Sigmoid colon (tissue), 7 donors: ENCODE measurements around the gene TMEM253. TPM values are rescaled to one million over a fixed set of nuclear protein-coding genes. Genes with fewer than 3 reads are reported as not detected.

Experiments used
- DNase-seq: peaks from one replicate; pipeline ENCODE4 v3.0.0-alpha.2; 2019
- H3K27ac ChIP-seq, 4 donors: fragments of 200-600 bp; sonication (generic); one replicate each; pipeline ENCODE4 v1.5.1; 2016 to 2019; ENCODE audit warnings: mild to moderate bottlenecking in 1 of 4
- H3K27me3 ChIP-seq, 3 donors: fragments of 200-600 bp; sonication (generic); one replicate each; pipeline ENCODE4 v1.5.1; 2019; ENCODE audit warnings: mild to moderate bottlenecking in 1 of 3
- H3K36me3 ChIP-seq, 4 donors: fragments of 200-600 bp; sonication (generic); one replicate each; pipeline ENCODE4 v1.5.1; 2016 to 2019
- H3K4me1 ChIP-seq, 4 donors: fragments of 200-600 bp; sonication (generic); one replicate each; pipeline ENCODE4 v1.5.1; 2017 to 2019
- H3K4me3 ChIP-seq, 4 donors: fragments of 200-600 bp; sonication (generic); one replicate each; pipeline ENCODE4 v1.5.1; 2017 to 2019; ENCODE audit warnings: mild to moderate bottlenecking in 2 of 4, moderate library complexity in 1 of 4
- H3K9me3 ChIP-seq, 4 donors: fragments of 200-600 bp in 3 of 4; sonication (generic) in 3 of 4; one replicate each; pipeline versions ENCODE4 v1.5.1 to v1.6.1; 2013 to 2019
- EP300 ChIP-seq, 4 donors: sonication (generic); formaldehyde crosslinking; IDR thresholded peaks; one replicate each; pipeline ENCODE4 v1.6.1; 2017; ENCODE audit warnings: antibody characterized with exemption in 4 of 4
- POLR2A ChIP-seq, 2 donors: fragments of 450-650 bp; IDR thresholded peaks; one replicate each; pipeline ENCODE4 v1.6.1; 2016; ENCODE audit warnings: antibody characterized with exemption in 2 of 2, mild to moderate bottlenecking in 2 of 2, moderate library complexity in 2 of 2
- POLR2AphosphoS5 ChIP-seq, 4 donors: sonication (generic); formaldehyde crosslinking; IDR thresholded peaks; one replicate each; pipeline ENCODE4 v1.6.1; 2017; ENCODE audit warnings: antibody characterized with exemption in 4 of 4
- WGBS, 2 donors: extraction: QIAGEN DNeasy Blood & Tissue Kit; methylation state at CpG; one replicate each; pipeline ENCODE4 v1.1.7; 2013; 5-methylcytosine and 5-hydroxymethylcytosine counted together
- intact Hi-C: fragments of 100-400 bp; cut with DNase I; formaldehyde crosslinking; loops from one replicate; pipeline ENCODE4 v1.15.1; 2023
- polyA plus RNA-seq, 3 donors: library from polyadenylated mRNA; stranded (reverse); fragments of 200-250 nt; gene quantifications; one replicate each; pipeline ENCODE4 v1.2.3, GENCODE V29; 2013
- total RNA-seq, 4 donors: library from RNA; depleted of rRNA; stranded (reverse); fragments of >200 nt; gene quantifications; one replicate each; pipeline ENCODE4 v1.1.0, GENCODE V29; 2016
- TF ChIP-seq, protein P1 (sequence below), 4 experiments: fragments of 450-650 bp in 3 of 4; fragments of 200-600 bp in 1 of 4; IDR thresholded peaks; one replicate each; pipeline ENCODE4 v1.5.1; 2016 to 2019; ENCODE audit warnings: antibody characterized with exemption in 4 of 4, mild to moderate bottlenecking in 3 of 4, moderate library complexity in 2 of 4
- donor health status: healthy with polysubstance abuse.
- donor health status: Bipolar disorder and iron deficiency.
- donor health status: healthy.

Gene TMEM253
- total and polyA plus RNA-seq, 7 donors, result 1.1 to 28.4 (median 14.3) TPM; not detected in 3

DNA sequence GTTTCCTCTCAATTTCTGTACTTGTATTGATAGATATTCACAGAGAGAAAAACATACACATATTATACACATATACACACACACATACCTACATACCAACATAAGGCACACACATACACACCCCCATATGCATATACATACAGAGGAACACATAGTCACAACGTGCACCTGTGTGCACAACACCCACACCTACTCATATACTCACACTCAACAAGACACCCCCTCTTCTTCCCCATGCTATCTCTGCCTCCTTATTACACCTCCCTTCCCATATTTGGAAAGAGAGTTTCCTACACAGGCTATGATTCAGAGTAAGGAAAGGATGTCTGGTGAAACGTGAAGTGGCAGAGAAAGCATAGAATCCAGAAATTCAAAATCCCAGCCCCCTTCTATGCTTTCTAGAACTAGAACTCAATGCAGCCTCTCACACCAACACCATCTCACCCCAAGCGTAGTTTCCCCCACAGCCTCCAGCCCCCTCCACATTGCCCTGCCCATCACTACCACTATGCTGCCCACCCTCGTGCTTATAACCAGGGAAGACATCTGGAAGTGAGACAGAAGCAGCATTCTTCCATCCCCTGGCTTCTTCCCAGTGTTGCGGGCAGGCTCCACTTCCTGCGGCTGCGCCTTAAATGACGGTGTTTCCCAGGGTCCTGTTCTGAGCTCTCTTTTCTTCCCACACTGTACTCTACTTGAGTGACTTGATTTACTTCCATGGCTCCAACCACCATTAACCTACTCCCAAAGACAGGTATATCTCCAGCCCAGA is 40.8 kb upstream of the TMEM253 start:
- Histone ChIP-seq H3K27ac (peak overlapping the region in 1 of 4 donors; percentile 7), H3K4me1 (peaks cover 0 to 9% (median 4%) of the 10 kb centered on the region in 4 donors), H3K27me3 (no peaks in the 10 kb centered on the region), H3K4me3 (no peak overlapping the region), H3K36me3 (no peaks in the 10 kb centered on the region), H3K9me3 (no peaks in the 10 kb centered on the region)
- TF ChIP-seq EP300 (IDR thresholded peaks at IDR 0.05), result no peak
- TF ChIP-seq POLR2AphosphoS5 (IDR thresholded peaks at IDR 0.05), result no peak
- TF ChIP-seq, protein P1, sequence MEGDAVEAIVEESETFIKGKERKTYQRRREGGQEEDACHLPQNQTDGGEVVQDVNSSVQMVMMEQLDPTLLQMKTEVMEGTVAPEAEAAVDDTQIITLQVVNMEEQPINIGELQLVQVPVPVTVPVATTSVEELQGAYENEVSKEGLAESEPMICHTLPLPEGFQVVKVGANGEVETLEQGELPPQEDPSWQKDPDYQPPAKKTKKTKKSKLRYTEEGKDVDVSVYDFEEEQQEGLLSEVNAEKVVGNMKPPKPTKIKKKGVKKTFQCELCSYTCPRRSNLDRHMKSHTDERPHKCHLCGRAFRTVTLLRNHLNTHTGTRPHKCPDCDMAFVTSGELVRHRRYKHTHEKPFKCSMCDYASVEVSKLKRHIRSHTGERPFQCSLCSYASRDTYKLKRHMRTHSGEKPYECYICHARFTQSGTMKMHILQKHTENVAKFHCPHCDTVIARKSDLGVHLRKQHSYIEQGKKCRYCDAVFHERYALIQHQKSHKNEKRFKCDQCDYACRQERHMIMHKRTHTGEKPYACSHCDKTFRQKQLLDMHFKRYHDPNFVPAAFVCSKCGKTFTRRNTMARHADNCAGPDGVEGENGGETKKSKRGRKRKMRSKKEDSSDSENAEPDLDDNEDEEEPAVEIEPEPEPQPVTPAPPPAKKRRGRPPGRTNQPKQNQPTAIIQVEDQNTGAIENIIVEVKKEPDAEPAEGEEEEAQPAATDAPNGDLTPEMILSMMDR (IDR thresholded peaks at IDR 0.05), result no peak
- TF ChIP-seq POLR2A (IDR thresholded peaks at IDR 0.05), result no peak
- WGBS, 2 donors, result 47 to 68% methylated on average over 8 of the region's 8 CpGs
- DNase-seq, result no peak
- intact Hi-C loops, result loop anchor here (10.0 kb wide), 1 partner anchor 55 kb away; no protein-coding TSS in a partner anchor

DNA sequence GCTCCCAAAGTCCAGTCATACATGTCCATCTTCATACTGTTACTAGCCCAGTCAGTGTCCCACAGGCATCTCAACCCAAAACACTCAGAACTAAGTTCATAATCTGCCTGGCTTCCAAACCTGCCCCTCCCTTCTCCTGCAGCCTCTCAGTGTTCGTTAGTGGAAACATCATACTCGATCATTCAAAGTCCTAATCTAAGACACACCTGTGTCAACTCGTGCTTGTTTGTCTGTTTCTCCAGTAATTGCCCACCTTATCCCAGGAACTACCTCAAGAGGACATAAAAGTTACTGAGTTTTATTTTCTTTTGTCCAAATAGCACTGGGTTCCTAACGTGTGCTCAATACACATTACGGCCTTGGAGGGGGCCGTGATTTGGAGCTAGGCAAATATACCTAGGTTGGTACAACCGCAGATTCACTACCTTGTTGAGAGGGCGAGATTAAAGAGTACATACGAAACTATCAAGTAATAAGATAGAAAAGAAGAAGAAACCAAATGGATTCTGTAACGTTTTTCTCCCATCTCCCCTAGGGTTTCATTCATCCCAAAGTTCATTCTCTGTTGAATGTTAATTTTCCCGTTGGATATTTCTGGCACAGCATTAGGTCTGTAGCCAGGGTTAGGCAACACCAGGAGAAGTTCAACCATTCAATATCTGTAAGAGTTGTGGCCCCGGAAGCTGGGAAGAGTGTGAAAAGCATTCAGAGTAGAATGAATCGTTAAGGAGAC is 40.1 kb upstream of the TMEM253 start:
- Histone ChIP-seq H3K27ac (peak overlapping the region in 1 of 4 donors; percentile 7), H3K27me3 (no peaks in the 10 kb centered on the region), H3K9me3 (no peaks in the 10 kb centered on the region), H3K36me3 (no peaks in the 10 kb centered on the region), H3K4me3 (no peak overlapping the region), H3K4me1 (peaks cover 0 to 9% (median 4%) of the 10 kb centered on the region in 4 donors)
- TF ChIP-seq EP300 (IDR thresholded peaks at IDR 0.05), result no peak
- no peak for TF ChIP-seq POLR2A (IDR thresholded peaks at IDR 0.05)
- TF ChIP-seq POLR2AphosphoS5 (IDR thresholded peaks at IDR 0.05), result no peak
- TF ChIP-seq, protein P1 (IDR thresholded peaks at IDR 0.05), result no peak
- intact Hi-C loops, result no loop called here
- WGBS, 2 donors, result 32 to 71% methylated on average over 13 of the region's 13 CpGs
- DNase-seq, result no peak

DNA sequence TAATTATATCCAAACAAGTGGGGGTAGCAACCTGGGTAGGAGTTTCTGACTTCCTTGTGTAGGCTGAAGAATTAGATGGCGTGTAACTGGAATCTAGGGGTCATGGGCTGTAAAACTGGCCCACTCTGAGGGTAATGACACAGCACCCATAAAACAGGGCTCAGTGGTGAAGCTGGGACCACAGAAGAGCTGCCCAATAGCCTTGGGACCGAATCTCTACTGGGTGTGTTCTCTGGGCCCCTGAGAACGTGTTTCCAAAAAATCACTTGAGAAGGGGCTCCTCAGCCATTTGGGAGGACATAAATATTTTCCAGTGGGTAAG is 39.6 kb upstream of the TMEM253 start:
- Histone ChIP-seq H3K27ac (no peak overlapping the region), H3K36me3 (no peaks in the 10 kb centered on the region), H3K9me3 (no peaks in the 10 kb centered on the region), H3K27me3 (no peaks in the 10 kb centered on the region), H3K4me1 (peaks cover 0 to 9% (median 4%) of the 10 kb centered on the region in 4 donors), H3K4me3 (no peak overlapping the region)
- TF ChIP-seq, protein P1 (IDR thresholded peaks at IDR 0.05), result no peak
- no peak for TF ChIP-seq EP300 (IDR thresholded peaks at IDR 0.05)
- TF ChIP-seq POLR2AphosphoS5 (IDR thresholded peaks at IDR 0.05), result no peak
- TF ChIP-seq POLR2A (IDR thresholded peaks at IDR 0.05), result no peak
- no peak for DNase-seq
- 50 to 73% methylated on average over 3 of the region's 3 CpGs for WGBS, 2 donors
- intact Hi-C loops, result no loop called here

DNA sequence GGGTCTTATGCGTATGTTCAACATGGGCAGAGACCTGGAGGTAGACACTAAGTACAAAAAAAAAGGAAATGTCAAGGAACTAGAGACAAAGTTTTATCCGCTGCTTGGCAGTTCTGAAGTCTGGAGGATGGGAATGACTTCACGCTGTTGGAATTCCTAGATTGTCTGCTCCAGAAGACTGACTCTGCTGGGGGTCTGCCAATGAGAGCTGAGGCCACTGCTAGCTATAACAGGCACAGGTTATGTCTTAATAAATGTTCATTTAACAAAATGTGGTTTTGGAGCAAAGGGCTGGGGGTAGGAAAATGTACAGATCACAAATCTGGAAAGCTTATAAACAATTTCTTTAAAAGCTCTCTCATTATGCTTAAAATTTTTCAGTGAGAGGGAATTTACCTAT is 37.4 kb upstream of the TMEM253 start:
- Histone ChIP-seq H3K4me1 (peaks cover 0 to 13% (median 4%) of the 10 kb centered on the region in 4 donors), H3K4me3 (no peak overlapping the region), H3K36me3 (no peaks in the 10 kb centered on the region), H3K27me3 (no peaks in the 10 kb centered on the region), H3K9me3 (no peaks in the 10 kb centered on the region), H3K27ac (peak overlapping the region in 1 of 4 donors; percentile 13)
- TF ChIP-seq, protein P1 (IDR thresholded peaks at IDR 0.05), result no peak
- TF ChIP-seq POLR2A (IDR thresholded peaks at IDR 0.05) (no peak), EP300 (IDR thresholded peaks at IDR 0.05) (no peak), POLR2AphosphoS5 (IDR thresholded peaks at IDR 0.05) (no peak)
- no peak for DNase-seq
- WGBS, 2 donors, result 81 to 84% methylated on average over 3 of the region's 3 CpGs
- intact Hi-C loops, result no loop called here
